Nephron (organoid): ENCODE measurements around the gene TTC22.

Source experiments
- H3K27ac Mint-ChIP-seq, 3 experiments: 2 replicates each; pipeline ENCODE4 v1.8.0; 2020; ENCODE audit warnings: mixed read lengths in 3 of 3, mild to moderate bottlenecking in 2 of 3, moderate library complexity in 1 of 3
- H3K27me3 Mint-ChIP-seq: 2 replicates; pipeline ENCODE4 v1.8.0; 2021; ENCODE audit warnings: low read depth, mild to moderate bottlenecking, moderate library complexity, mixed read lengths
- H3K36me3 Mint-ChIP-seq: 2 replicates; pipeline ENCODE4 v1.8.0; 2020; ENCODE audit warnings: low read depth, mixed read lengths
- H3K4me1 Mint-ChIP-seq: 2 replicates; pipeline ENCODE4 v1.8.0; 2020; ENCODE audit warnings: mixed read lengths
- H3K4me3 Mint-ChIP-seq, 3 experiments: 2 replicates each; pipeline ENCODE4 v1.8.0; 2020; ENCODE audit warnings: mild to moderate bottlenecking in 3 of 3, mixed read lengths in 3 of 3, moderate library complexity in 2 of 3
- H3K9me3 Mint-ChIP-seq: 2 replicates; pipeline ENCODE4 v1.8.0; 2020; ENCODE audit warnings: mixed read lengths
- CTCF ChIP-seq, 3 experiments: fragments of 200-600 bp; sonication (generic); IDR thresholded peaks; one replicate each; pipeline ENCODE4 v1.5.0; 2021; ENCODE audit warnings: antibody characterized with exemption in 3 of 3; ENCODE audit not compliant: unreplicated experiment in 3 of 3

TTC22 gene

GRCh38 chr1:54800899-54801759 lies at the start of gene TTC22:
TTC22 (minus strand) TSS chr1:54801323; CDS start chr1:54801163, 160 bp downstream.
- H3K27ac Mint-ChIP-seq: no peak within 1 kb of the TSS
- peak within 1 kb of the TSS; percentile 21 to 36 (median 34) for H3K4me3 Mint-ChIP-seq
- H3K4me1 Mint-ChIP-seq: peaks cover 10% of the 10 kb centered on the region
- TF ChIP-seq CTCF (IDR thresholded peaks at IDR 0.05; ENCODE audit: unreplicated experiment in 3 of 3): peak in 2 of 3 experiments; percentile 32 to 37
- H3K36me3 Mint-ChIP-seq: no peaks in the 10 kb centered on the region
- peaks cover 45% of the 10 kb centered on the region for H3K27me3 Mint-ChIP-seq
- no peaks in the 10 kb centered on the region for H3K9me3 Mint-ChIP-seq

- Mint-ChIP-seq H3K27me3 (no peaks in the 10 kb centered on the region), H3K9me3 (no peaks in the 10 kb centered on the region), H3K4me1 (peaks cover 7% of the 10 kb centered on the region)
Measured at GRCh38 chr1:54850737-54851136, 49.6 kb upstream of the TTC22 start.

GRCh38 chr1:54850069-54850730 lies 49.1 kb upstream of the TTC22 start:
- Mint-ChIP-seq H3K4me3 (no peak overlapping the region), H3K9me3 (no peaks in the 10 kb centered on the region), H3K27me3 (no peaks in the 10 kb centered on the region), H3K36me3 (peaks cover 64% of the 10 kb centered on the region), H3K27ac (peak overlapping the region; percentile 56 to 83 (median 81)), H3K4me1 (peaks cover 7% of the 10 kb centered on the region)
- TF ChIP-seq CTCF (IDR thresholded peaks at IDR 0.05; ENCODE audit: unreplicated experiment in 3 of 3): no peak

More at GRCh38 chr1:54850737-54851136, 49.6 kb upstream of the TTC22 start:
- no peak overlapping the region for H3K27ac Mint-ChIP-seq
- H3K4me3 Mint-ChIP-seq: no peak overlapping the region
- no peak for TF ChIP-seq CTCF (IDR thresholded peaks at IDR 0.05; ENCODE audit: unreplicated experiment in 3 of 3)
- peaks cover 64% of the 10 kb centered on the region for H3K36me3 Mint-ChIP-seq

GRCh38 chr1:54849219-54850068 lies 48.3 kb upstream of the TTC22 start:
- Mint-ChIP-seq H3K27me3 (no peaks in the 10 kb centered on the region), H3K9me3 (no peaks in the 10 kb centered on the region), H3K4me1 (peaks cover 7% of the 10 kb centered on the region), H3K4me3 (no peak overlapping the region), H3K27ac (peak overlapping the region; percentile 56 to 83 (median 81)), H3K36me3 (peaks cover 63% of the 10 kb centered on the region)
- no peak for TF ChIP-seq CTCF (IDR thresholded peaks at IDR 0.05; ENCODE audit: unreplicated experiment in 3 of 3)

GRCh38 chr1:54848134-54848948 lies 47.2 kb upstream of the TTC22 start:
- Mint-ChIP-seq H3K36me3 (peaks cover 56% of the 10 kb centered on the region), H3K27ac (no peak overlapping the region), H3K4me1 (peaks cover 7% of the 10 kb centered on the region), H3K27me3 (no peaks in the 10 kb centered on the region), H3K9me3 (no peaks in the 10 kb centered on the region), H3K4me3 (no peak overlapping the region)
- no peak for TF ChIP-seq CTCF (IDR thresholded peaks at IDR 0.05; ENCODE audit: unreplicated experiment in 3 of 3)
